A673 (cell line): ENCODE results near the gene PDE6A. TPM values are rescaled to one million over a fixed set of nuclear protein-coding genes. Genes with fewer than 3 reads are reported as not detected.

Source experiments
- BruUV-seq: library from RNA; stranded (reverse); fragments of 400-500 nt; replicated peaks from 2 replicates; lab custom pipeline; 2021; lab: Mats Ljungman, UMichigan
- CTCF ChIA-PET: fragments of 300-600 bp; sonication (Branson Sonifier 250); formaldehyde crosslinking; loops from one replicate; lab custom pipeline; 2022; ENCODE audit warnings: antibody characterized with exemption; lab: Charles Lee
- POLR2A ChIA-PET: fragments of 300-600 bp; sonication (Branson Sonifier 250); formaldehyde crosslinking; loops from one replicate; lab custom pipeline; 2022; ENCODE audit warnings: antibody characterized with exemption; ENCODE audit not compliant: low non-redundant PET; lab: Charles Lee
- DNase-seq: peaks from one replicate; pipeline ENCODE4 v3.0.0-alpha.2; 2015; ENCODE audit warnings: low spot score
- H3K27ac ChIP-seq: fragments of 200-600 bp; sonication (generic); 2 replicates; pipeline ENCODE4 v1.5.1; 2016; ENCODE audit warnings: mixed run types, low read depth, mild to moderate bottlenecking, mixed read lengths, antibody characterized with exemption, low read length; ENCODE audit not compliant: poor library complexity, severe bottlenecking
- H3K27me3 ChIP-seq: fragments of 200-600 bp; sonication (generic); replicated peaks from 2 replicates; pipeline ENCODE4 v1.6.1; 2017; ENCODE audit warnings: mixed run types, low read depth, mild to moderate bottlenecking, mixed read lengths, antibody characterized with exemption, low read length; ENCODE audit not compliant: insufficient read depth, poor library complexity
- H3K36me3 ChIP-seq: fragments of 200-600 bp; sonication (generic); 2 replicates; pipeline ENCODE4 v1.6.1; 2016; ENCODE audit warnings: mixed run types, mild to moderate bottlenecking, mixed read lengths, antibody characterized with exemption, low read length; ENCODE audit not compliant: insufficient read depth, poor library complexity, severe bottlenecking
- H3K4me1 ChIP-seq: fragments of 200-600 bp; sonication (generic); 2 replicates; pipeline ENCODE4 v1.6.1; 2017; ENCODE audit warnings: mixed run types, mild to moderate bottlenecking, mixed read lengths, antibody characterized with exemption, low read length; ENCODE audit not compliant: insufficient read depth, poor library complexity, severe bottlenecking
- H3K4me3 ChIP-seq: fragments of 200-600 bp; sonication (generic); 2 replicates; pipeline ENCODE4 v1.5.1; 2016; ENCODE audit warnings: low read depth, mixed run types, mild to moderate bottlenecking, mixed read lengths, low read length; ENCODE audit not compliant: poor library complexity, severe bottlenecking
- H3K9me3 ChIP-seq: fragments of 200-600 bp; sonication (generic); 2 replicates; pipeline ENCODE4 v1.6.1; 2016; ENCODE audit warnings: mixed run types, low read depth, mild to moderate bottlenecking, mixed read lengths, antibody characterized with exemption, low read length; ENCODE audit not compliant: poor library complexity, severe bottlenecking
- CTCF ChIP-seq: fragments of 300-800, 200-600 bp; sonication (generic); conservative IDR thresholded peaks from 2 replicates; pipeline ENCODE4 v1.5.1; 2017; ENCODE audit warnings: low read depth, mild to moderate bottlenecking, antibody characterized with exemption, low read length, moderate library complexity, mixed read lengths
- EZH2 ChIP-seq: fragments of 200-600 bp; sonication (generic); IDR thresholded peaks from 2 replicates; pipeline ENCODE4 v1.6.1; 2017; ENCODE audit warnings: borderline replicate concordance, low read depth, mild to moderate bottlenecking, mixed read lengths, antibody characterized with exemption, low read length; ENCODE audit not compliant: poor library complexity, severe bottlenecking
- intact Hi-C: fragments of 100-400 bp; cut with micrococcal nuclease; formaldehyde crosslinking; loops from one replicate; pipeline ENCODE4 v1.10.0; 2022; ENCODE audit not compliant: unreplicated experiment
- total RNA-seq: library from RNA; stranded (reverse); gene quantifications from 2 replicates; pipeline ENCODE4 v1.2.3, GENCODE V29; 2021

PDE6A gene
- total RNA-seq, 1 experiment from 2014 or later, result 0.49 TPM

- no peak for DNase-seq
- POLR2A ChIA-PET, result no interaction called here
- H3K27me3 ChIP-seq, result no peaks in the 10 kb centered on the region
- no peaks in the 10 kb centered on the region for H3K36me3 ChIP-seq
- intact Hi-C loops, result no loop called here
- CTCF ChIA-PET, result no interaction called here
- BruUV-seq, result no TSS peak
- no peak overlapping the region for H3K27ac ChIP-seq
- no peak for TF ChIP-seq CTCF
- TF ChIP-seq EZH2, result no peak
- no peaks in the 10 kb centered on the region for H3K9me3 ChIP-seq
- peaks cover 42% of the 10 kb centered on the region for H3K4me1 ChIP-seq
- H3K4me3 ChIP-seq, result no peak overlapping the region
Observed at GRCh38 chr5:149942199-149942598, 2.4 kb downstream of the PDE6A start.

GRCh38 chr5:149941795-149942194 is 2.8 kb downstream of the PDE6A start:
- TF ChIP-seq CTCF, result no peak
- no peaks in the 10 kb centered on the region for H3K27me3 ChIP-seq
- DNase-seq, result no peak
- intact Hi-C loops, result no loop called here
- BruUV-seq, result no TSS peak
- H3K27ac ChIP-seq, result peak overlapping the region; percentile 98
- POLR2A ChIA-PET, result no interaction called here
- H3K9me3 ChIP-seq, result no peaks in the 10 kb centered on the region
- H3K4me3 ChIP-seq, result no peak overlapping the region
- CTCF ChIA-PET, result no interaction called here
- H3K36me3 ChIP-seq, result no peaks in the 10 kb centered on the region
- peaks cover 46% of the 10 kb centered on the region for H3K4me1 ChIP-seq

GRCh38 chr5:149940941-149941644 is 3.5 kb downstream of the PDE6A start:
- CTCF ChIA-PET, result no interaction called here
- Histone ChIP-seq H3K4me1 (peaks cover 53% of the 10 kb centered on the region), H3K27ac (peak overlapping the region; percentile 98), H3K9me3 (no peaks in the 10 kb centered on the region), H3K27me3 (no peaks in the 10 kb centered on the region), H3K36me3 (no peaks in the 10 kb centered on the region), H3K4me3 (no peak overlapping the region)
- intact Hi-C loops, result no loop called here
- DNase-seq, result no peak
- POLR2A ChIA-PET, result no interaction called here
- TF ChIP-seq EZH2, result no peak
- no peak for TF ChIP-seq CTCF
- no TSS peak for BruUV-seq
